Stimulated activated CD8-positive, alpha-beta memory T cell treated with anti-CD3 and anti-CD28 coated beads, Interleukin-12 subunit alpha, Interleukin-12 subunit beta, amount 100 ng/mL, for 24 hours (primary cell): ENCODE measurements around the gene NKAIN2.
"Not testable (repeated sequence)": the region's sequence is repeated elsewhere in the genome, so short reads cannot be mapped to it uniquely, and the experiment has no call there.

Experiments used
- DNase-seq: peaks from one replicate; pipeline ENCODE4 v3.0.0-alpha.2; 2020; ENCODE audit errors: extremely low read depth

The NKAIN2 gene

GRCh38 chr6:123895346-123895745 lies 91.7 kb downstream of the NKAIN2 start:
- no peak for DNase-seq

- no peak for DNase-seq
Measured at GRCh38 chr6:123895806-123896205, 92.1 kb downstream of the NKAIN2 start.

GRCh38 chr6:123896869-123897268 lies 93.2 kb downstream of the NKAIN2 start:
- no peak for DNase-seq

GRCh38 chr6:123897965-123898364 lies 94.3 kb downstream of the NKAIN2 start:
- DNase-seq, result no peak

- DNase-seq, result no peak
Measured at GRCh38 chr6:123898665-123899064, 95.0 kb downstream of the NKAIN2 start.

GRCh38 chr6:123899745-123900144 lies 96.1 kb downstream of the NKAIN2 start:
- DNase-seq, result no peak

- DNase-seq, result no peak
Measured at GRCh38 chr6:123901436-123901835, 97.8 kb downstream of the NKAIN2 start.

- DNase-seq, result no peak
Measured at GRCh38 chr6:123902738-123903313, 99.2 kb downstream of the NKAIN2 start.

GRCh38 chr6:123904228-123904627 lies 100.6 kb downstream of the NKAIN2 start:
- no peak for DNase-seq

- no peak for DNase-seq
Measured at GRCh38 chr6:123908797-123909196, 105.1 kb downstream of the NKAIN2 start.

- DNase-seq, result no peak
Measured at GRCh38 chr6:123909989-123910388, 106.3 kb downstream of the NKAIN2 start.

GRCh38 chr6:123913863-123914262 lies 110.2 kb downstream of the NKAIN2 start:
- DNase-seq, result no peak

- not testable (repeated sequence) for DNase-seq
Measured at GRCh38 chr6:123923379-123923778, 119.7 kb downstream of the NKAIN2 start.

GRCh38 chr6:123925350-123925749 lies 121.7 kb downstream of the NKAIN2 start:
- DNase-seq, result no peak

- no peak for DNase-seq
Measured at GRCh38 chr6:123925842-123926399, 122.3 kb downstream of the NKAIN2 start.

GRCh38 chr6:123928529-123928928 lies 124.9 kb downstream of the NKAIN2 start:
- no peak for DNase-seq

- no peak for DNase-seq
Measured at GRCh38 chr6:123931928-123932327, 128.3 kb downstream of the NKAIN2 start.

- DNase-seq, result no peak
Measured at GRCh38 chr6:123940551-123940950, 136.9 kb downstream of the NKAIN2 start.

GRCh38 chr6:123941855-123942254 lies 138.2 kb downstream of the NKAIN2 start:
- DNase-seq, result no peak

GRCh38 chr6:123945386-123945785 lies 141.7 kb downstream of the NKAIN2 start:
- DNase-seq, result no peak

- no peak for DNase-seq
Measured at GRCh38 chr6:123953920-123954319, 150.3 kb downstream of the NKAIN2 start.

- DNase-seq, result no peak
Measured at GRCh38 chr6:123956492-123957139, 153.0 kb downstream of the NKAIN2 start.

- no peak for DNase-seq
Measured at GRCh38 chr6:123962508-123962907, 158.8 kb downstream of the NKAIN2 start.

- no peak for DNase-seq
Measured at GRCh38 chr6:123965894-123966293, 162.2 kb downstream of the NKAIN2 start.
